GM12878 (cell line): ENCODE data around the gene HEXIM1. TPM values are rescaled to one million over a fixed set of nuclear protein-coding genes. Genes with fewer than 3 reads are reported as not detected.

Experiments
- ATAC-seq: fragments of 200-7000 bp; cut with Tn5 transposase; 3 replicates; pipeline ENCODE4 v1.9.1; 2020; ENCODE audit warnings: mild to moderate bottlenecking, moderate library complexity
- BruUV-seq: library from RNA; stranded (reverse); fragments of 400-500 nt; replicated peaks from 2 replicates; lab custom pipeline; 2021; lab: Mats Ljungman, UMichigan
- CTCF ChIA-PET: fragments of 300-600 bp; sonication (Branson Sonifier 250); formaldehyde crosslinking; extraction: SDS; loops from one replicate; lab custom pipeline; 2021; ENCODE audit warnings: inconsistent platforms; lab: Yijun Ruan, JAX
- POLR2A ChIA-PET: fragments of 350-600 bp; formaldehyde crosslinking; extraction: SDS; loops from one replicate; lab custom pipeline; 2021; ENCODE audit warnings: inconsistent platforms; lab: Charles Lee
- RAD21 ChIA-PET: fragments of 300-600 bp; sonication (Branson Sonifier 250); formaldehyde crosslinking; loops from one replicate; lab custom pipeline; 2023; ENCODE audit warnings: antibody characterized with exemption; ENCODE audit not compliant: unreplicated experiment; lab: Charles Lee
- SMC1A ChIA-PET: fragments of 300-600 bp; sonication (Branson Sonifier 250); formaldehyde crosslinking; loops from one replicate; lab custom pipeline; 2023; ENCODE audit not compliant: unreplicated experiment, uncharacterized antibody; lab: Charles Lee
- DNase-seq: peaks from one replicate; pipeline ENCODE4 v3.0.0-alpha.2; 2011; ENCODE audit warnings: low read depth, low spot score
- FAIRE-seq: peaks from 3 replicates; lab custom pipeline; 2011; peaks lifted over from hg19 to GRCh38; lab: Jason Lieb, UNC
- H2AFZ ChIP-seq: 2 replicates; pipeline ENCODE4 v1.6.0; 2011; ENCODE audit warnings: low read depth, low read length, control low read depth; ENCODE audit not compliant: control insufficient read depth
- H3K27ac ChIP-seq: 2 replicates; pipeline ENCODE4 v1.5.1; 2011; ENCODE audit warnings: control low read depth; ENCODE audit not compliant: control insufficient read depth, insufficient read depth
- H3K27me3 ChIP-seq, 2 experiments: replicated peaks in 1 of 2; 2 replicates each; pipeline versions ENCODE4 v1.6.0 to v1.6.1; 2011; ENCODE audit warnings: low read length in 1 of 2; ENCODE audit not compliant: control insufficient read depth in 2 of 2, insufficient read depth in 2 of 2
- H3K36me3 ChIP-seq, 2 experiments: 2 replicates each; pipeline ENCODE4 v1.5.1; 2011; ENCODE audit warnings: low read length in 1 of 2; ENCODE audit not compliant: control insufficient read depth in 2 of 2, insufficient read depth in 2 of 2
- H3K4me1 ChIP-seq: 2 replicates; pipeline ENCODE4 v1.6.1; 2011; ENCODE audit warnings: mild to moderate bottlenecking, low read length, moderate library complexity, mixed read lengths; ENCODE audit not compliant: control insufficient read depth, insufficient read depth
- H3K4me2 ChIP-seq: 2 replicates; pipeline ENCODE4 v1.6.0; 2011; ENCODE audit warnings: control low read depth; ENCODE audit not compliant: control insufficient read depth, insufficient read depth
- H3K4me3 ChIP-seq: fragments of 200-600 bp; sonication (generic); 2 replicates; pipeline ENCODE4 v1.5.1; 2016
- H3K79me2 ChIP-seq: 2 replicates; pipeline ENCODE4 v1.6.0; 2011; ENCODE audit warnings: low read length; ENCODE audit not compliant: control insufficient read depth, insufficient read depth
- H3K9ac ChIP-seq: 2 replicates; pipeline ENCODE4 v1.8.0; 2011; ENCODE audit warnings: low read length, control low read depth, mixed read lengths; ENCODE audit not compliant: control insufficient read depth, insufficient read depth
- H3K9me3 ChIP-seq: replicated peaks from 3 replicates; pipeline ENCODE4 v1.5.1; 2011; ENCODE audit warnings: mild to moderate bottlenecking, low read length; ENCODE audit not compliant: control insufficient read depth, insufficient read depth
- H4K20me1 ChIP-seq: 2 replicates; pipeline ENCODE4 v1.6.0; 2011; ENCODE audit not compliant: control insufficient read depth, insufficient read depth
- HDAC6 ChIP-seq: fragments of 200-600 bp; sonication (generic); IDR thresholded peaks from one replicate; pipeline ENCODE4 v1.8.0; 2017; ENCODE audit warnings: antibody characterized with exemption; ENCODE audit not compliant: unreplicated experiment
- JUNB ChIP-seq: IDR thresholded peaks from 2 replicates; pipeline ENCODE4 v1.6.1; 2016; ENCODE audit warnings: antibody characterized with exemption, mild to moderate bottlenecking
- KLF5 ChIP-seq: fragments of 450-650 bp; IDR thresholded peaks from 2 replicates; pipeline ENCODE4 v1.6.1; 2014; ENCODE audit warnings: mild to moderate bottlenecking; ENCODE audit not compliant: partially characterized antibody
- STAT1 ChIP-seq: fragments of 450-650 bp; conservative IDR thresholded peaks from 2 replicates; pipeline ENCODE4 v1.6.1; 2014; ENCODE audit warnings: antibody characterized with exemption, mild to moderate bottlenecking
- TCF3 ChIP-seq: IDR thresholded peaks from 2 replicates; pipeline ENCODE4 v1.6.1; 2012; ENCODE audit warnings: low read depth, mild to moderate bottlenecking, low read length, borderline replicate concordance; ENCODE audit not compliant: insufficient read depth
- WGBS: methylation state at CpG from one replicate; pipeline ENCODE4 v1.1.6; 2016; ENCODE audit warnings: low lambda C conversion rate; ENCODE audit not compliant: insufficient replicate concordance, insufficient coverage; ENCODE audit errors: missing lambda C conversion rate; 5-methylcytosine and 5-hydroxymethylcytosine counted together
- in situ Hi-C: fragments of 300-500 bp; cut with MboI; formaldehyde crosslinking; loops from 9 replicates; pipeline ENCODE4 v1.14.3; 2018; ENCODE audit warnings: mixed read lengths
- intact Hi-C: fragments of 100-400 bp; cut with micrococcal nuclease; formaldehyde crosslinking; loops from one replicate; pipeline ENCODE4 v1.14.2; 2022; ENCODE audit not compliant: unreplicated experiment
- polyA plus RNA-seq, 11 experiments: library from polyadenylated mRNA; depleted of rRNA in 4 of 11; unstranded in 6 of 11; stranded (reverse) in 5 of 11; fragments of >200 nt; fragmentation: Nextera tagmentation in 4 of 11; fragmentation: Illumina TruSeq in 1 of 11; extraction: Ambion mirVana in 4 of 11; extraction: Trizol in 1 of 11; gene quantifications; 1 replicate in 1 of 11; 2 replicates in 10 of 11; pipeline versions ENCODE4 v1.2.1 to v1.2.3, GENCODE V29; 2011 to 2016; ENCODE audit warnings: inconsistent platforms in 2 of 11, missing spikeins in 2 of 11, low read depth in 1 of 11
- total RNA-seq, 4 experiments: library from RNA; depleted of rRNA in 3 of 4; stranded (reverse); fragments of >200 nt in 3 of 4; fragmentation: Illumina TruSeq in 1 of 4; extraction: Trizol in 1 of 4; gene quantifications; 2 replicates each; pipeline versions ENCODE4 v1.2.1 to v1.2.3, GENCODE V29; 2013 to 2021
- TF ChIP-seq, protein P1 (sequence below): IDR thresholded peaks from 2 replicates; pipeline ENCODE4 v1.6.1; 2011; ENCODE audit warnings: borderline replicate concordance, low read depth, mild to moderate bottlenecking, moderate library complexity, low read length; ENCODE audit not compliant: insufficient read depth, poor library complexity, severe bottlenecking
- TF ChIP-seq, protein P2 (sequence below): fragments of 450-650 bp; IDR thresholded peaks from 2 replicates; pipeline ENCODE4 v1.6.1; 2017; ENCODE audit warnings: mild to moderate bottlenecking
- TF ChIP-seq, protein P3 (sequence below): fragments of 150-350 bp; IDR thresholded peaks from 2 replicates; pipeline ENCODE4 v1.6.1; 2016; ENCODE audit warnings: low read depth, low read length

The HEXIM1 gene
- total and polyA plus RNA-seq, 10 of the 15 experiments (the other 5 are each of a cell fraction or from before 2014, with no cell fraction given), result 1.9 to 24.1 (median 9.0) TPM

DNA sequence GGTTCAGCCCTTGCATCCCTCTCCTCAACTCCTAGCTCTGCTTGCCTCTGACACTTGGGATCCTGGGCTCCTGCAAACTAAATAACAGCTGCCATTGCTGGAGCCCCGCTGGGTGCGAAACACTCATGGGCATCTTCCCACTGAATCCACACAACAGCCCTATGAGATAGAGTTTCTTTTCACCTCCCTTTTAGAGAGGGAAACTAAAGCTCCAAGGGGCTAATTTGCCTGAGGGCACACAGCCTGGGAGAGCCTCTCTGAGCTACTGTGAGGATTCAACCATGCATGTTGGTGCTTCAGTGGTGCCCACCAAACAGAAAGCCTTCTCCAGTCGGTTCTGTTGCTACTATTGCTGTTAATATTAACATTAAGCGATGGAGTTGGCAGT is 8.7 kb upstream of the HEXIM1 start (continued):
- TF ChIP-seq, protein P1, sequence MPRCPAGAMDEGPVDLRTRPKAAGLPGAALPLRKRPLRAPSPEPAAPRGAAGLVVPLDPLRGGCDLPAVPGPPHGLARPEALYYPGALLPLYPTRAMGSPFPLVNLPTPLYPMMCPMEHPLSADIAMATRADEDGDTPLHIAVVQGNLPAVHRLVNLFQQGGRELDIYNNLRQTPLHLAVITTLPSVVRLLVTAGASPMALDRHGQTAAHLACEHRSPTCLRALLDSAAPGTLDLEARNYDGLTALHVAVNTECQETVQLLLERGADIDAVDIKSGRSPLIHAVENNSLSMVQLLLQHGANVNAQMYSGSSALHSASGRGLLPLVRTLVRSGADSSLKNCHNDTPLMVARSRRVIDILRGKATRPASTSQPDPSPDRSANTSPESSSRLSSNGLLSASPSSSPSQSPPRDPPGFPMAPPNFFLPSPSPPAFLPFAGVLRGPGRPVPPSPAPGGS, result no peak
- no peak for TF ChIP-seq JUNB
- no peak for TF ChIP-seq HDAC6
- TF ChIP-seq, protein P2, sequence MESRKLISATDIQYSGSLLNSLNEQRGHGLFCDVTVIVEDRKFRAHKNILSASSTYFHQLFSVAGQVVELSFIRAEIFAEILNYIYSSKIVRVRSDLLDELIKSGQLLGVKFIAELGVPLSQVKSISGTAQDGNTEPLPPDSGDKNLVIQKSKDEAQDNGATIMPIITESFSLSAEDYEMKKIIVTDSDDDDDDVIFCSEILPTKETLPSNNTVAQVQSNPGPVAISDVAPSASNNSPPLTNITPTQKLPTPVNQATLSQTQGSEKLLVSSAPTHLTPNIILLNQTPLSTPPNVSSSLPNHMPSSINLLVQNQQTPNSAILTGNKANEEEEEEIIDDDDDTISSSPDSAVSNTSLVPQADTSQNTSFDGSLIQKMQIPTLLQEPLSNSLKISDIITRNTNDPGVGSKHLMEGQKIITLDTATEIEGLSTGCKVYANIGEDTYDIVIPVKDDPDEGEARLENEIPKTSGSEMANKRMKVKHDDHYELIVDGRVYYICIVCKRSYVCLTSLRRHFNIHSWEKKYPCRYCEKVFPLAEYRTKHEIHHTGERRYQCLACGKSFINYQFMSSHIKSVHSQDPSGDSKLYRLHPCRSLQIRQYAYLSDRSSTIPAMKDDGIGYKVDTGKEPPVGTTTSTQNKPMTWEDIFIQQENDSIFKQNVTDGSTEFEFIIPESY, result no peak
- TF ChIP-seq TCF3, result no peak

DNA sequence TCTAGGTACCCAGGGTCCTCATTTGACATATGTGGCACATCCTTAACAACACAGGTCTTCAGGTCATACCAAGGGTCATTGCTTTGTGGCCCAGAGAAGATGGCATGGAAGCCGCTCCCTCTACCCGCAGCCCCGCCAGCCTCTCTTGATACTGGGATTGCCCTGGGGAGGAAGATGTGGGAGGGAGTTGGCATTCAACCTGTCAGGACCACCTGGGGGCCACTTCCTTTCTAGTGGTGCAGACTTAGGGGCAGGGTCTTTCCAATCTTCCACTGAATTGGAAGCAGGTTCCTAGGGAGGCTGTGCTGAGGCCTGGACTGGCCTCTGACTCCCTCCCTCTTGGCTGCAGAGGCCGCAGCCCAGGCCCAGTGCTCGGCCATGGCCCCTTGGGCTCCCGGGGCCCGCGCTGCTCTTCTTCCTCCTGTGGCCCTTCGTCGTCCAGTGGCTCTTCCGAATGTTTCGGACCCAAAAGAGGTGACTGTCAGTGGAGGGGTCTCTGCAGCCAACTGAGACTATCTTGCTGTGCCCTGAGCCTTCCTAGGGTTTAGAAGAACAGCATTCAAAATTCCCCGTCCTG is 5.1 kb upstream of the HEXIM1 start:
- POLR2A ChIA-PET, result interaction anchor here (0.6 to 1.6 kb wide), 2 partner anchors 12 to 62 kb away, joined by 3 to 6 read pairs; no protein-coding TSS in a partner anchor
- H3K9ac ChIP-seq, result no peak overlapping the region
- TF ChIP-seq STAT1 (no peak), KLF5 (no peak)
- TF ChIP-seq, protein P3, sequence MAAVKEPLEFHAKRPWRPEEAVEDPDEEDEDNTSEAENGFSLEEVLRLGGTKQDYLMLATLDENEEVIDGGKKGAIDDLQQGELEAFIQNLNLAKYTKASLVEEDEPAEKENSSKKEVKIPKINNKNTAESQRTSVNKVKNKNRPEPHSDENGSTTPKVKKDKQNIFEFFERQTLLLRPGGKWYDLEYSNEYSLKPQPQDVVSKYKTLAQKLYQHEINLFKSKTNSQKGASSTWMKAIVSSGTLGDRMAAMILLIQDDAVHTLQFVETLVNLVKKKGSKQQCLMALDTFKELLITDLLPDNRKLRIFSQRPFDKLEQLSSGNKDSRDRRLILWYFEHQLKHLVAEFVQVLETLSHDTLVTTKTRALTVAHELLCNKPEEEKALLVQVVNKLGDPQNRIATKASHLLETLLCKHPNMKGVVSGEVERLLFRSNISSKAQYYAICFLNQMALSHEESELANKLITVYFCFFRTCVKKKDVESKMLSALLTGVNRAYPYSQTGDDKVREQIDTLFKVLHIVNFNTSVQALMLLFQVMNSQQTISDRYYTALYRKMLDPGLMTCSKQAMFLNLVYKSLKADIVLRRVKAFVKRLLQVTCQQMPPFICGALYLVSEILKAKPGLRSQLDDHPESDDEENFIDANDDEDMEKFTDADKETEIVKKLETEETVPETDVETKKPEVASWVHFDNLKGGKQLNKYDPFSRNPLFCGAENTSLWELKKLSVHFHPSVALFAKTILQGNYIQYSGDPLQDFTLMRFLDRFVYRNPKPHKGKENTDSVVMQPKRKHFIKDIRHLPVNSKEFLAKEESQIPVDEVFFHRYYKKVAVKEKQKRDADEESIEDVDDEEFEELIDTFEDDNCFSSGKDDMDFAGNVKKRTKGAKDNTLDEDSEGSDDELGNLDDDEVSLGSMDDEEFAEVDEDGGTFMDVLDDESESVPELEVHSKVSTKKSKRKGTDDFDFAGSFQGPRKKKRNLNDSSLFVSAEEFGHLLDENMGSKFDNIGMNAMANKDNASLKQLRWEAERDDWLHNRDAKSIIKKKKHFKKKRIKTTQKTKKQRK, result no peak

More for the DNA sequence above, 5.1 kb upstream of the HEXIM1 start:
- H3K4me2 ChIP-seq, result peak overlapping the region; percentile 87; the same call in 1 of the 2 replicates
- WGBS, result 87% methylated on average over 13 of the region's 13 CpGs
- H3K79me2 ChIP-seq, result peaks cover 9% of the 10 kb centered on the region
- H3K27ac ChIP-seq, result no peak overlapping the region
- CTCF ChIA-PET, result interaction anchor here (0.6 to 11.0 kb wide), 5 partner anchors 8 to 83 kb away, joined by 3 to 280 read pairs (median 5); partner anchors contain the start of gene ACBD4
- BruUV-seq, result no TSS peak
- no peak overlapping the region for H3K4me3 ChIP-seq
- SMC1A ChIA-PET, result no interaction called here
- H3K9me3 ChIP-seq, result no peaks in the 10 kb centered on the region
- in situ Hi-C loops, result no loop called here
- FAIRE-seq (no peak), DNase-seq (no peak), ATAC-seq (no peak)
- H3K27me3 ChIP-seq, result no peaks in the 10 kb centered on the region
- peaks cover 18% of the 10 kb centered on the region for H3K4me1 ChIP-seq
- intact Hi-C loops, result no loop called here
- H3K36me3 ChIP-seq, result no peaks in the 10 kb centered on the region
- no peak overlapping the region for H2AFZ ChIP-seq
- RAD21 ChIA-PET, result interaction anchor here (0.6 to 1.7 kb wide), 2 partner anchors 8 to 250 kb away, joined by 3 to 10 read pairs; partner anchors contain the start of gene ACBD4
- no peaks in the 10 kb centered on the region for H4K20me1 ChIP-seq
